ENCODE results near the gene STAB2. TPM values are rescaled to one million over a fixed set of nuclear protein-coding genes. Genes with fewer than 3 reads are reported as not detected.
A peak's percentile ranks its signal among the peaks of the same experiment; 100 is the strongest.

The STAB2 gene
- total RNA-seq, 1 experiment from 2014 or later, result not detected

DNA sequence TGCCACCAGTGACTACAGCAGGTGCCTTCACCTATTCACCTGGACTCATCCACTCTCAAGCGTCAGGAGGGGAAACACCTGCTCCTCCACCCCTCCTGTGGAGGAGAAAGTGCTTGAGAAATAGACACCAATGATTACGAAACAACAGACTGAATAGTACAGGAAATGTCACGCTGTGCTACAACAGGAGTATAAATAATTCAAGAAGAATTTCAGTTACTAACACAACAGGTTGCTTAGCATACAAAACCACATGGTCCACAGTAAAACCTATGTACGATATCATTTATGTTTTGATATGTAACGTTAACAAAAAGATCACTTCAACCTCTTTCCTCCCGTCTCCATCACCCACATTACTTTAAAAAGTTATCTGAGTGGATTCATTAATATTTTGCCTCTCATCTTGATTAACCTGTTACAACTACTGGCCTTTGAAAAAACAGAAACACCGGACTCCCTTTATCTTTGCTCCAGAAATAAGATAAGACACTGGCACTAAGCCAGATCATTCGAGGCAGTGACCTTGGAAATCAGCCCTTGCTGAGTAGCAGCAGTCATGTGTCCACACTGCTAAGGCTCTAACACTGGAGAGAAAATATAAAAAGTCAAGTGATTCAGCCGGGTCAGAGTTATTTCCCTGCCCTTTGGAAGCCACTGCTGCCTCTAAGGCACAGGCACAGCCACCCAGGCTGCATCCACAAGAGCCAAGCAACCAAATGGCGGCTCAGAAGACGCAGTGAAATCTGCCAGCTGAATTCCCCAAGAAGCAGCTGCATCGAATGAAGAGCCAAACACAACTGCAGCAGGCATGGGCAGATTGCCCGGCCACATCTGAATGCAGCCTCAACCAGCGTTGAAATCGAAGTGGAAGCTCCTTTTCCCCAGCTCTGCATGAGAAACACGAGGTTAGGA is 213.0 kb downstream of the STAB2 start:
- intact Hi-C loops (cut with micrococcal nuclease), result no loop called here
- H3K4me2 ChIP-seq (ENCODE audit: low read length), result no peak overlapping the region

More for the DNA sequence above, 213.0 kb downstream of the STAB2 start:
- H3K9me2 ChIP-seq (ENCODE audit: insufficient read depth), result no peaks in the 10 kb centered on the region
- no peaks in the 10 kb centered on the region for H4K20me1 ChIP-seq (ENCODE audit: insufficient read depth)
- H3K4me1 ChIP-seq (ENCODE audit: control insufficient read depth in 1 of 2, insufficient read depth in 2 of 2, low read length in 2 of 2), result peaks cover 43 to 51% of the 10 kb centered on the region in 2 experiments
- H2AFZ ChIP-seq (ENCODE audit: low read depth, low read length, poor library complexity, severe bottlenecking), result no peak overlapping the region
- no TSS peak for BruUV-seq (replicated peaks)
- ChIA-PET RAD21 (ENCODE audit: low non-redundant PET in 1 of 2, low total read pairs in 2 of 2, uncharacterized antibody in 2 of 2, unreplicated experiment in 2 of 2) (no interaction called here), CTCF (no interaction called here), POLR2A (no interaction called here)
- H3K27me3 ChIP-seq (ENCODE audit: insufficient read depth, low read length), result no peaks in the 10 kb centered on the region
- DNase-seq (ENCODE audit: low read depth, low spot score) (no peak), ATAC-seq (no peak)
- no peak overlapping the region for H3K4me3 ChIP-seq (replicated peaks in 1 of 2; ENCODE audit: low read depth in 1 of 2, low read length in 2 of 2)
- H3K79me2 ChIP-seq (ENCODE audit: insufficient read depth, low read length), result no peaks in the 10 kb centered on the region; the same call in 1 of the 2 replicates
- no peaks in the 10 kb centered on the region for H3K9me3 ChIP-seq (ENCODE audit: control insufficient read depth in 1 of 2, insufficient read depth in 1 of 2, low read depth in 1 of 2, low read length in 2 of 2)
- peak overlapping the region; percentile 30; the same call in 1 of the 2 replicates for H3K27ac ChIP-seq (ENCODE audit: low read depth, low read length)
- no peak overlapping the region for H3K9ac ChIP-seq (ENCODE audit: low read length)
- peaks cover 2 to 3% of the 10 kb centered on the region in 2 experiments; a peak in 2 of 4 replicates for H3K36me3 ChIP-seq (ENCODE audit: control insufficient read depth in 1 of 2, insufficient read depth in 2 of 2, low read length in 2 of 2)
- TF ChIP-seq SIN3A (IDR thresholded peaks at IDR 0.05; ENCODE audit: low read depth), result no peak
- TF ChIP-seq, protein P1, sequence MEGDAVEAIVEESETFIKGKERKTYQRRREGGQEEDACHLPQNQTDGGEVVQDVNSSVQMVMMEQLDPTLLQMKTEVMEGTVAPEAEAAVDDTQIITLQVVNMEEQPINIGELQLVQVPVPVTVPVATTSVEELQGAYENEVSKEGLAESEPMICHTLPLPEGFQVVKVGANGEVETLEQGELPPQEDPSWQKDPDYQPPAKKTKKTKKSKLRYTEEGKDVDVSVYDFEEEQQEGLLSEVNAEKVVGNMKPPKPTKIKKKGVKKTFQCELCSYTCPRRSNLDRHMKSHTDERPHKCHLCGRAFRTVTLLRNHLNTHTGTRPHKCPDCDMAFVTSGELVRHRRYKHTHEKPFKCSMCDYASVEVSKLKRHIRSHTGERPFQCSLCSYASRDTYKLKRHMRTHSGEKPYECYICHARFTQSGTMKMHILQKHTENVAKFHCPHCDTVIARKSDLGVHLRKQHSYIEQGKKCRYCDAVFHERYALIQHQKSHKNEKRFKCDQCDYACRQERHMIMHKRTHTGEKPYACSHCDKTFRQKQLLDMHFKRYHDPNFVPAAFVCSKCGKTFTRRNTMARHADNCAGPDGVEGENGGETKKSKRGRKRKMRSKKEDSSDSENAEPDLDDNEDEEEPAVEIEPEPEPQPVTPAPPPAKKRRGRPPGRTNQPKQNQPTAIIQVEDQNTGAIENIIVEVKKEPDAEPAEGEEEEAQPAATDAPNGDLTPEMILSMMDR (IDR thresholded peaks at IDR 0.05 in 2 of 3, conservative IDR thresholded peaks at IDR 0.05 in 1 of 3; ENCODE audit: borderline replicate concordance in 1 of 3, insufficient read depth in 1 of 3, low read depth in 2 of 3, low read length in 2 of 3), result no peak
- TF ChIP-seq ZNF274 (IDR thresholded peaks at IDR 0.05; ENCODE audit: low read depth, low read length), result no peak
- TF ChIP-seq EGR1 (IDR thresholded peaks at IDR 0.05; ENCODE audit: low read depth), result no peak
- TF ChIP-seq, protein P2, sequence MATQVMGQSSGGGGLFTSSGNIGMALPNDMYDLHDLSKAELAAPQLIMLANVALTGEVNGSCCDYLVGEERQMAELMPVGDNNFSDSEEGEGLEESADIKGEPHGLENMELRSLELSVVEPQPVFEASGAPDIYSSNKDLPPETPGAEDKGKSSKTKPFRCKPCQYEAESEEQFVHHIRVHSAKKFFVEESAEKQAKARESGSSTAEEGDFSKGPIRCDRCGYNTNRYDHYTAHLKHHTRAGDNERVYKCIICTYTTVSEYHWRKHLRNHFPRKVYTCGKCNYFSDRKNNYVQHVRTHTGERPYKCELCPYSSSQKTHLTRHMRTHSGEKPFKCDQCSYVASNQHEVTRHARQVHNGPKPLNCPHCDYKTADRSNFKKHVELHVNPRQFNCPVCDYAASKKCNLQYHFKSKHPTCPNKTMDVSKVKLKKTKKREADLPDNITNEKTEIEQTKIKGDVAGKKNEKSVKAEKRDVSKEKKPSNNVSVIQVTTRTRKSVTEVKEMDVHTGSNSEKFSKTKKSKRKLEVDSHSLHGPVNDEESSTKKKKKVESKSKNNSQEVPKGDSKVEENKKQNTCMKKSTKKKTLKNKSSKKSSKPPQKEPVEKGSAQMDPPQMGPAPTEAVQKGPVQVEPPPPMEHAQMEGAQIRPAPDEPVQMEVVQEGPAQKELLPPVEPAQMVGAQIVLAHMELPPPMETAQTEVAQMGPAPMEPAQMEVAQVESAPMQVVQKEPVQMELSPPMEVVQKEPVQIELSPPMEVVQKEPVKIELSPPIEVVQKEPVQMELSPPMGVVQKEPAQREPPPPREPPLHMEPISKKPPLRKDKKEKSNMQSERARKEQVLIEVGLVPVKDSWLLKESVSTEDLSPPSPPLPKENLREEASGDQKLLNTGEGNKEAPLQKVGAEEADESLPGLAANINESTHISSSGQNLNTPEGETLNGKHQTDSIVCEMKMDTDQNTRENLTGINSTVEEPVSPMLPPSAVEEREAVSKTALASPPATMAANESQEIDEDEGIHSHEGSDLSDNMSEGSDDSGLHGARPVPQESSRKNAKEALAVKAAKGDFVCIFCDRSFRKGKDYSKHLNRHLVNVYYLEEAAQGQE (IDR thresholded peaks at IDR 0.05; ENCODE audit: low read depth), result no peak
- peak; percentile 87 for TF ChIP-seq CEBPB (IDR thresholded peaks at IDR 0.05; ENCODE audit: low read depth)
- TF ChIP-seq JUND (IDR thresholded peaks at IDR 0.05), result no peak
- TF ChIP-seq RAD21 (IDR thresholded peaks at IDR 0.05; ENCODE audit: low read depth), result no peak
- TF ChIP-seq TCF7L2 (IDR thresholded peaks at IDR 0.05; ENCODE audit: borderline replicate concordance, extremely low read depth, insufficient read depth, insufficient read length), result peak; percentile 41
- TF ChIP-seq FOSL1 (IDR thresholded peaks at IDR 0.05; ENCODE audit: low read depth), result no peak
- no peak for TF ChIP-seq EZH2phosphoT487 (IDR thresholded peaks at IDR 0.05; ENCODE audit: borderline replicate concordance)
